GM23338 (cell line): ENCODE data around the gene TMEM175. TPM values are rescaled to one million over a fixed set of nuclear protein-coding genes. Genes with fewer than 3 reads are reported as not detected.
A peak's percentile ranks its signal among the peaks of the same experiment; 100 is the strongest.

Experiments
- ATAC-seq: fragments of 200-7000 bp; cut with Tn5 transposase; 3 replicates; pipeline ENCODE4 v1.9.1; 2020
- DNase-seq: peaks from one replicate; pipeline ENCODE4 v3.0.0-alpha.2; 2015; ENCODE audit warnings: low spot score
- H2AFZ ChIP-seq: fragments of 200-600 bp; sonication (generic); 2 replicates; pipeline ENCODE4 v1.8.0; 2016; ENCODE audit warnings: antibody characterized with exemption, mild to moderate bottlenecking, moderate library complexity
- H3F3A ChIP-seq: fragments of 200-600 bp; sonication (generic); replicated peaks from 2 replicates; pipeline ENCODE4 v1.8.0; 2017; ENCODE audit warnings: antibody characterized with exemption, mixed run types, low read depth
- H3K27ac ChIP-seq: fragments of 200-600 bp; sonication (generic); 2 replicates; pipeline ENCODE4 v1.6.1; 2016; ENCODE audit warnings: low read depth
- H3K27me3 ChIP-seq: fragments of 200-600 bp; sonication (generic); 2 replicates; pipeline ENCODE4 v1.8.0; 2016; ENCODE audit warnings: mild to moderate bottlenecking, mixed run types, moderate library complexity; ENCODE audit not compliant: insufficient read depth
- H3K36me3 ChIP-seq: fragments of 200-600 bp; sonication (generic); 2 replicates; pipeline ENCODE4 v1.8.0; 2016; ENCODE audit warnings: mild to moderate bottlenecking; ENCODE audit not compliant: insufficient read depth
- H3K4me1 ChIP-seq: fragments of 200-600 bp; sonication (generic); 2 replicates; pipeline ENCODE4 v1.8.0; 2016; ENCODE audit warnings: mild to moderate bottlenecking, moderate library complexity; ENCODE audit not compliant: insufficient read depth
- H3K4me2 ChIP-seq: fragments of 200-600 bp; sonication (generic); 2 replicates; pipeline ENCODE4 v1.7.1; 2017; ENCODE audit warnings: mixed run types
- H3K4me3 ChIP-seq: fragments of 200-600 bp; sonication (generic); 2 replicates; pipeline ENCODE4 v1.6.1; 2016; ENCODE audit warnings: mixed run types
- H3K79me2 ChIP-seq: fragments of 200-600 bp; sonication (generic); replicated peaks from 2 replicates; pipeline ENCODE4 v1.8.0; 2017; ENCODE audit warnings: mild to moderate bottlenecking; ENCODE audit not compliant: insufficient read depth
- H3K9me2 ChIP-seq: fragments of 200-600 bp; sonication (generic); 2 replicates; pipeline ENCODE4 v1.8.0; 2017; ENCODE audit not compliant: insufficient read depth
- H4K20me1 ChIP-seq: fragments of 200-600 bp; sonication (generic); replicated peaks from 2 replicates; pipeline ENCODE4 v1.8.0; 2017; ENCODE audit warnings: mild to moderate bottlenecking; ENCODE audit not compliant: insufficient read depth
- H3K27ac Mint-ChIP-seq: 2 replicates; pipeline ENCODE4 v1.8.0; 2020; ENCODE audit warnings: inconsistent platforms, mild to moderate bottlenecking, moderate library complexity, mixed read lengths
- H3K27me3 Mint-ChIP-seq: 3 replicates; pipeline ENCODE4 v1.8.0; 2022; ENCODE audit warnings: low read depth, mild to moderate bottlenecking, moderate library complexity, mixed read lengths, inconsistent platforms; ENCODE audit not compliant: insufficient read depth, poor library complexity
- H3K36me3 Mint-ChIP-seq: 3 replicates; pipeline ENCODE4 v1.8.0; 2021; ENCODE audit warnings: low read depth, mild to moderate bottlenecking, inconsistent platforms, moderate library complexity, mixed read lengths
- H3K4me1 Mint-ChIP-seq: 3 replicates; pipeline ENCODE4 v1.8.0; 2020; ENCODE audit warnings: mild to moderate bottlenecking, inconsistent platforms, mixed read lengths
- H3K4me3 Mint-ChIP-seq: 3 replicates; pipeline ENCODE4 v1.8.0; 2021; ENCODE audit warnings: moderate library complexity, mild to moderate bottlenecking, inconsistent platforms, mixed read lengths
- H3K9me3 Mint-ChIP-seq: 3 replicates; pipeline ENCODE4 v1.8.0; 2020; ENCODE audit warnings: moderate library complexity, mild to moderate bottlenecking, inconsistent platforms, mixed read lengths
- CREB1 ChIP-seq: fragments of 250-450 bp; sonication (Bioruptor Pico); IDR thresholded peaks from 2 replicates; pipeline ENCODE4 v1.5.0; 2020; ENCODE audit warnings: low read depth, mild to moderate bottlenecking, moderate library complexity
- CTCF ChIP-seq, 2 experiments: fragments of 200-600 bp in 1 of 2; sonication (generic) in 1 of 2; conservative IDR thresholded peaks; 2 replicates each; pipeline versions ENCODE4 v1.5.1 to v1.6.1; 2016 to 2017; ENCODE audit warnings: antibody characterized with exemption in 2 of 2, low read depth in 2 of 2, mild to moderate bottlenecking in 2 of 2, moderate library complexity in 1 of 2
- ETS1 ChIP-seq: IDR thresholded peaks from 2 replicates; pipeline ENCODE4 v1.6.1; 2016; ENCODE audit warnings: antibody characterized with exemption
- EZH2 ChIP-seq: fragments of 200-600 bp; sonication (generic); IDR thresholded peaks from one replicate; pipeline ENCODE4 v1.8.0; 2017; ENCODE audit warnings: antibody characterized with exemption, mild to moderate bottlenecking, low read depth; ENCODE audit not compliant: unreplicated experiment
- POLR2AphosphoS5 ChIP-seq: IDR thresholded peaks from 2 replicates; pipeline ENCODE4 v1.6.1; 2016; ENCODE audit warnings: antibody characterized with exemption, low read depth
- STAT1 ChIP-seq: IDR thresholded peaks from one replicate; pipeline ENCODE4 v1.6.1; 2016; ENCODE audit warnings: antibody characterized with exemption; ENCODE audit not compliant: unreplicated experiment
- ZNF114 ChIP-seq: fragments of 250-450 bp; sonication (Bioruptor Pico); IDR thresholded peaks from 2 replicates; pipeline ENCODE4 v1.5.0; 2020; ENCODE audit warnings: mild to moderate bottlenecking, moderate library complexity
- ZNF331 ChIP-seq: fragments of 250-450 bp; sonication (Bioruptor Pico); IDR thresholded peaks from 2 replicates; pipeline ENCODE4 v1.5.0; 2020; ENCODE audit warnings: low read depth, mild to moderate bottlenecking, moderate library complexity
- polyA plus RNA-seq: library from polyadenylated mRNA; unstranded; fragments of >200 nt; fragmentation: Nextera tagmentation; extraction: Ambion mirVana; gene quantifications from 2 replicates; pipeline ENCODE4 v1.2.1, GENCODE V29; 2016
- total RNA-seq: library from RNA; depleted of rRNA; stranded (reverse); fragments of >200 nt; shearing (Covaris generic); gene quantifications from 2 replicates; pipeline ENCODE4 v1.2.3, GENCODE V29; 2014

TMEM175 gene
- total and polyA plus RNA-seq, 2 experiments from 2014 or later = 8.0 to 11.4 TPM

- Histone ChIP-seq H3K27me3 (peaks cover 2% of the 10 kb centered on the region; the same call in 1 of the 2 replicates), H3K9me2 (no peaks in the 10 kb centered on the region), H3K27ac (no peak overlapping the region), H3K79me2 (no peaks in the 10 kb centered on the region), H3F3A (no peaks in the 10 kb centered on the region), H3K4me2 (no peak overlapping the region), H2AFZ (no peak overlapping the region), H3K36me3 (no peaks in the 10 kb centered on the region), H3K4me3 (no peak overlapping the region), H4K20me1 (no peaks in the 10 kb centered on the region; the same call in 1 of the 2 replicates), H3K4me1 (no peaks in the 10 kb centered on the region)
- peak; percentile 15 for ATAC-seq
- Mint-ChIP-seq H3K9me3 (no peaks in the 10 kb centered on the region), H3K4me1 (no peaks in the 10 kb centered on the region), H3K4me3 (no peak overlapping the region), H3K36me3 (no peaks in the 10 kb centered on the region), H3K27ac (no peak overlapping the region), H3K27me3 (peaks cover 8% of the 10 kb centered on the region)
- no peak for DNase-seq
- TF ChIP-seq ZNF114 (CRISPR knock-in tag) (no peak), CTCF (conservative IDR thresholded peaks at IDR 0.05; ENCODE audit: low read depth in 2 of 2) (peak in 1 of 2 experiments; percentile 53; a peak in 2 of 4 replicates), STAT1 (no peak), POLR2AphosphoS5 (no peak), EZH2 (no peak), ETS1 (no peak), ZNF331 (CRISPR knock-in tag) (no peak)
Measured at GRCh38 chr4:962231-963208, 30.3 kb downstream of the TMEM175 start.

GRCh38 chr4:963276-964225 is 31.3 kb downstream of the TMEM175 start:
- Histone ChIP-seq H3F3A (no peaks in the 10 kb centered on the region; the same call in 1 of the 2 replicates), H3K27ac (no peak overlapping the region), H4K20me1 (no peaks in the 10 kb centered on the region; the same call in 1 of the 2 replicates), H3K79me2 (no peaks in the 10 kb centered on the region), H3K9me2 (no peaks in the 10 kb centered on the region), H3K4me3 (no peak overlapping the region), H3K4me2 (no peak overlapping the region), H2AFZ (no peak overlapping the region), H3K4me1 (no peaks in the 10 kb centered on the region), H3K27me3 (peaks cover 10% of the 10 kb centered on the region; the same call in 1 of the 2 replicates), H3K36me3 (no peaks in the 10 kb centered on the region)
- Mint-ChIP-seq H3K4me3 (no peak overlapping the region), H3K4me1 (no peaks in the 10 kb centered on the region), H3K27me3 (peaks cover 9% of the 10 kb centered on the region), H3K9me3 (no peaks in the 10 kb centered on the region), H3K27ac (no peak overlapping the region), H3K36me3 (no peaks in the 10 kb centered on the region)
- DNase-seq (no peak), ATAC-seq (no peak)
- TF ChIP-seq CREB1 (CRISPR knock-in tag) (no peak), CTCF (conservative IDR thresholded peaks at IDR 0.05; ENCODE audit: low read depth in 2 of 2) (0 out of 4 replicates have a peak, but pooled peaks of 1 of the 2 experiments have one; percentile 2)
